ENCODE results near the gene HAGHL. TPM values are rescaled to one million over a fixed set of nuclear protein-coding genes. Genes with fewer than 3 reads are reported as not detected.
"Not testable (repeated sequence)": the region's sequence is repeated elsewhere in the genome, so short reads cannot be mapped to it uniquely, and the experiment has no call there.

Gene HAGHL
- total and polyA plus RNA-seq, 7 experiments from 2014 or later, result 0.72 to 14.6 (median 9.4) TPM

DNA sequence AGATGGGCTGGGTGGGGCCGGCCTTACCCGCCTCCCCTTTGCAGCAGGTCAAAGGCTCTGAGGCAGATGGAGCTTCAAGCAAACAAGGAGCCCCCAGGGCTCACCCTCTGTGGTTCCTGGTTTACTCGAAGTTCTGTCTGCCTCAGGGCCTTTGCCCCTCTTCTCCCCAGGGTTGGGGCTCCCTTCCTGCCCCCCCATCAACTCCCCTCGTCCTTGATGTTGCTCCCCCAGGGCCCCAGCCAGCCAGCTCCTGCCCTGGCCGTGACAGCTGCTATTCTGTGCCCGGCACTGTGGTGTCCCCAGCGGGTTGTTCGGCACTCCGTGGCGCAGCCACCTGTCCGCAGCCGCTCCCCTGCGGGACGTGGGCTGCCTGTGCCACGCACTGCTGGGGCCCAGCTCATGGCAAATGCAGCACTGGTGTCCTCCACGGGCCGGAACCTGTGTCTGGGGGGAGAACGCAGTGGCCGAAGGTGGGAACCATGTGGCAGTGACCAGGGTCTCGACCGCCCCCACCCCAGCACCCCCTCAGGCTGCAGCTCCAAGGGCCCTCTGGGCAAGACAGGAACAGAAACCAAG, 16.3 kb upstream of the HAGHL start:
- CTCF ChIA-PET, result interaction anchor here (0.6 to 2.4 kb wide), 8 partner anchors 8 to 73 kb away, joined by 3 to 7 read pairs (median 3); partner anchors contain the start of genes CIAO3 and WDR24
- intact Hi-C loops (cut with micrococcal nuclease), result loop anchor here (1.0 to 10.0 kb wide), 7 partner anchors 23 to 393 kb away; partner anchors contain the start of gene LMF1 (in 1 of the 2)
- no peaks in the 10 kb centered on the region for H3K36me3 Mint-ChIP-seq
- POLR2A ChIA-PET, result interaction anchor here (1.1 to 1.8 kb wide), 3 partner anchors 10 to 20 kb away, joined by 3 to 7 read pairs (median 5); partner anchors contain the start of gene WDR24
- no peak overlapping the region for H3K4me3 Mint-ChIP-seq
- Histone ChIP-seq H3K4me1 (ENCODE audit: control insufficient read depth in 2 of 2, insufficient read depth in 2 of 2, low read length in 2 of 2) (no peaks in the 10 kb centered on the region), H3K9me3 (ENCODE audit: control insufficient read depth in 2 of 3, low read length in 3 of 3) (no peaks in the 10 kb centered on the region), H3K27me3 (ENCODE audit: control insufficient read depth in 2 of 2, insufficient read depth in 2 of 2, low read length in 2 of 2) (peaks cover 4 to 13% of the 10 kb centered on the region in 2 donors), H3K4me3 (ENCODE audit: low read length) (no peak overlapping the region), H3K27ac (ENCODE audit: low read depth, low read length) (no peak overlapping the region), H3K36me3 (ENCODE audit: control insufficient read depth in 2 of 3, insufficient read depth in 3 of 3, low read length in 3 of 3) (no peaks in the 10 kb centered on the region)
- peaks cover 0 to 4% (median 4%) of the 10 kb centered on the region in 7 donors for H3K4me1 Mint-ChIP-seq
- H3K27me3 Mint-ChIP-seq, result peaks cover 17 to 42% (median 21%) of the 10 kb centered on the region in 5 donors
- H3K27ac Mint-ChIP-seq, result no peak overlapping the region
- DNase-seq (no peak), ATAC-seq (no peak)
- H3K9me3 Mint-ChIP-seq, result peaks cover 0 to 2% (median 0%) of the 10 kb centered on the region in 11 donors

DNA sequence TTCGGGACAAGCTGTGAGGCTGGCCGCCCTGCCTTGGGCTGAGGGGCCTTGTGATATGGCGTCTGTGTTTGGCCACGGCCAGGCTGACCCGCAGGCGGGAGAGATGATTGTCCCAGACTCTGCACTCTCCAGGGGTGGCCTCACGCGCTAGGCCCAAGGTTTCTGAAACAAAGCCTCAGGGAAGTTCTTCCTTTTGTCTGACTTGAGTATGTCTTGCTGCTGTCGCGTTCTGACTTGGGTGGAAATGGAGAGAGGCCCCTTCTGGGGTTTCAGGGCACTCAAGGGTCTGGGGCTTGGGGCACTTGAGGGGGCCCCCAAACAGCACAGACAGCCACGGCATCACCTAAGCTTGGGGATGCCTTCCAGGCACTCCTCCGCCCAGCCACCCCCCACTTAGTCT, 15.8 kb upstream of the HAGHL start:
- Histone ChIP-seq H3K9me3 (ENCODE audit: control insufficient read depth in 2 of 3, low read length in 3 of 3) (no peaks in the 10 kb centered on the region), H3K36me3 (ENCODE audit: control insufficient read depth in 2 of 3, insufficient read depth in 3 of 3, low read length in 3 of 3) (no peaks in the 10 kb centered on the region), H3K4me1 (ENCODE audit: control insufficient read depth in 2 of 2, insufficient read depth in 2 of 2, low read length in 2 of 2) (no peaks in the 10 kb centered on the region), H3K4me3 (ENCODE audit: low read length) (no peak overlapping the region), H3K27me3 (ENCODE audit: control insufficient read depth in 2 of 2, insufficient read depth in 2 of 2, low read length in 2 of 2) (peaks cover 4 to 13% of the 10 kb centered on the region in 2 donors), H3K27ac (ENCODE audit: low read depth, low read length) (no peak overlapping the region)
- POLR2A ChIA-PET, result interaction anchor here (1.5 to 1.8 kb wide), 2 partner anchors 9 to 15 kb away, joined by 5 to 7 read pairs; no protein-coding TSS in a partner anchor
- H3K27me3 Mint-ChIP-seq, result peaks cover 17 to 46% (median 21%) of the 10 kb centered on the region in 5 donors
- H3K27ac Mint-ChIP-seq, result no peak overlapping the region
- CTCF ChIA-PET, result interaction anchor here (0.6 to 2.4 kb wide), 6 partner anchors 9 to 72 kb away, joined by 3 to 7 read pairs (median 4); no protein-coding TSS in a partner anchor
- no peak overlapping the region for H3K4me3 Mint-ChIP-seq
- H3K4me1 Mint-ChIP-seq, result peaks cover 0 to 4% (median 4%) of the 10 kb centered on the region in 7 donors
- DNase-seq (no peak), ATAC-seq (no peak)
- intact Hi-C loops (cut with micrococcal nuclease), result loop anchor here (1.0 to 10.0 kb wide), 7 partner anchors 22 to 392 kb away; partner anchors contain the start of gene LMF1 (in 1 of the 2)
- H3K36me3 Mint-ChIP-seq, result no peaks in the 10 kb centered on the region
- peaks cover 0 to 2% (median 0%) of the 10 kb centered on the region in 11 donors for H3K9me3 Mint-ChIP-seq

DNA sequence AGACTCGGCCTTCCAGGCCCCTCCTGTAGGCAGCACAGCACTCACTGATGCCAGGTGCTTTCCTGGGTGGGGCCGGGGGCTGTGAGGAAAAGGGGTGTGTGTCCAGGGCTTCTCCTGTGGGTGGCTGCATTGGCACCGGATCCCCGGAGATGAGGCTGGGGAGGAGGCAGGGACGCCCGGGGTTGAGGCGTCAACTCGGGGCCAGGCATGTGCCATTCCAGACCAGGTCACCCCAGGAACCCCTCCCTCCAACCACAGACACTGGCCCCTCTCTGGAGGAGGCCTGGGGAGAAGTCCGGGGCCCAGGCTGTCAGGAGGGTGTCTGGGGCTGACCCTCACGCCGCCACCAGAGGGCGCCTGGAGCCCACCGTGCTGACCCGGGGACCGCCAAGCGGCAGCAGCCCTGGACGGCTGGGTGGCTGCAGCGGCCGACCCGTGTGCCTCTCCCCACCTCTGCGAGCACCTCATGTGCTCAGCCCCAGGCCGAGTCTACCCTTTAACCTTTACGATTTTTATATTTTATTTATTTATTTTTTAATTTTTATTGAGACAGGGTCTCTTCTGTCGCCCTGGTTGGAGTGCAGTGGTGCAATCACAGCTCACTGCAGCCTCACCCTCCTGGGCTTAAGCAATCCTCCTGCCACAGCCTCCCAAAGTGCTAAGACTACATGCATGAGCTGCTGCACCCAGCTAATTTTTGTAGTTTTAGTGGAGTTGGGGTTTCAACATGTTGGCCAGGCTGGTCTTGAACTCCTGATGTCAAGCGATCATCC, 15.2 kb upstream of the HAGHL start:
- ATAC-seq, result peak; percentile 71
- Mint-ChIP-seq H3K4me3 (no peak overlapping the region), H3K27me3 (peaks cover 13 to 44% (median 21%) of the 10 kb centered on the region in 5 donors), H3K4me1 (peaks cover 0 to 4% (median 4%) of the 10 kb centered on the region in 7 donors), H3K9me3 (peaks cover 0 to 2% (median 0%) of the 10 kb centered on the region in 11 donors), H3K27ac (no peak overlapping the region), H3K36me3 (no peaks in the 10 kb centered on the region)
- Histone ChIP-seq H3K36me3 (ENCODE audit: control insufficient read depth in 2 of 3, insufficient read depth in 3 of 3, low read length in 3 of 3) (no peaks in the 10 kb centered on the region), H3K27ac (ENCODE audit: low read depth, low read length) (no peak overlapping the region), H3K4me3 (ENCODE audit: low read length) (no peak overlapping the region), H3K9me3 (ENCODE audit: control insufficient read depth in 2 of 3, low read length in 3 of 3) (no peaks in the 10 kb centered on the region), H3K4me1 (ENCODE audit: control insufficient read depth in 2 of 2, insufficient read depth in 2 of 2, low read length in 2 of 2) (no peaks in the 10 kb centered on the region), H3K27me3 (ENCODE audit: control insufficient read depth in 2 of 2, insufficient read depth in 2 of 2, low read length in 2 of 2) (peaks cover 4 to 7% of the 10 kb centered on the region in 2 donors)
- POLR2A ChIA-PET, result interaction anchor here (1.1 to 1.8 kb wide), 4 partner anchors 16 to 34 kb away, joined by 3 to 7 read pairs (median 3); partner anchors contain the start of gene CIAO3
- DNase-seq, result peak; percentile 54 to 86 (median 72)
- intact Hi-C loops (cut with micrococcal nuclease), result loop anchor here (1.0 to 10.0 kb wide), 7 partner anchors 22 to 392 kb away; partner anchors contain the start of gene LMF1 (in 1 of the 2)
- CTCF ChIA-PET, result interaction anchor here (0.6 to 2.4 kb wide), 17 partner anchors 9 to 344 kb away, joined by 3 to 24 read pairs (median 6); partner anchors contain the start of genes ANTKMT and CIAO3

DNA sequence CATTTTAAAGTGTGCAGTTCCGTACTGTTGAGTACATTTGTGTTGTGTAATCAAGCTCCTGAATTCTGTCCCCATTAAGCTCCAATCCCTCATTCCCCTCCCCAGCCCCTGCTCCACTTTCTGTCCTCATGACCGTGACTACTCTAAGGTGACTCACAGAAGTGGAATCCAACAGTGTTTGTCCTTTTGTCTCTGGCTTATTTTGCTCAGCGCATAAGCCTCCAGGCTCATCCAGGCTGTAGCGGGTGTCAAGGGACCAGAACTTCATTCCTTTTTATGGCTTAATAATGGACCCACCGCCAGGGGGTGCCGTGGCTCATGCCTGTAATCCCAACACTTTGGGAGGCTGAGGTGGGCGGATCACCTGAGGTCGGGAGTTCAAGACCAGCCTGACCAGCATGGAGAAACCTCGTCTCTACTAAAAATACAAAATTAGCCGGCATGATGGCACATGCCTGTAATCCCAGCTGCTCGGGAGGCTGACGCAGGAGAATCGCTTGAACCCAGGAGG, 14.1 kb upstream of the HAGHL start:
- H3K4me1 ChIP-seq (ENCODE audit: control insufficient read depth in 2 of 2, insufficient read depth in 2 of 2, low read length in 2 of 2); ATAC-seq; H3K27ac ChIP-seq (ENCODE audit: low read depth, low read length); H3K9me3 ChIP-seq (ENCODE audit: control insufficient read depth in 2 of 3, low read length in 3 of 3); H3K9me3 Mint-ChIP-seq; H3K4me1 Mint-ChIP-seq; H3K36me3 Mint-ChIP-seq; H3K36me3 ChIP-seq (ENCODE audit: control insufficient read depth in 2 of 3, insufficient read depth in 3 of 3, low read length in 3 of 3); H3K4me3 ChIP-seq (ENCODE audit: low read length); H3K27me3 ChIP-seq (ENCODE audit: control insufficient read depth in 2 of 2, insufficient read depth in 2 of 2, low read length in 2 of 2): not testable (repeated sequence)
- Mint-ChIP-seq H3K27me3 (peaks cover 11 to 36% (median 19%) of the 10 kb centered on the region in 5 donors), H3K4me3 (peak overlapping the region in 2 of 10 donors; percentile 21 to 25), H3K27ac (peak overlapping the region in 2 of 9 donors; percentile 18 to 24)
- peak in 1 of 9 donors; percentile 62 for DNase-seq
- POLR2A ChIA-PET, result interaction anchor here (0.8 to 1.4 kb wide), 4 partner anchors 16 to 73 kb away, joined by 3 read pairs; partner anchors contain the start of gene CIAO3
- intact Hi-C loops (cut with micrococcal nuclease), result loop anchor here in 1 of 2 donors (10.0 kb wide), 1 partner anchor 262 kb away; the partner anchor contains the start of gene LMF1
- CTCF ChIA-PET, result interaction anchor here (0.6 to 2.4 kb wide), 17 partner anchors 8 to 73 kb away, joined by 3 to 24 read pairs (median 6); partner anchors contain the start of genes ANTKMT and CIAO3

DNA sequence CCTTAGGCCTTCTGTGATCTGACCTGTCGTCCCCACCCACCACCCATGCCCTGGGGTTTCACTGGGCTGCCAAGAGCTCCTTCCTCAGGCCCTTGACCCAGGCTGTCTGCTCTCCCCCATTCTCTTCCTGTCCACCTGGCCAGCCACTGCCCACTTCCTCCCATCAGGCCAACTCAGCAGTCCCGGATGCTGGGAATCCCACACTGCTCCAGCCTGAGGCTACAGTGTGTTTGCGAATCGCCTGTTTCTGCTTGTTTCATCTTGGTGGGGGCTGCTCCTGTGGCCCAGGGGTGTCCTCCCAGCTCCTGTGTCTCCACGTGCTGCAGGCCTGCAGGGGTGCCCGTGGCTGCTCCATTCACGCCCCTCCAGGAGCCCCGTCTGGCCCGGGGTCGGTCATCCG, 12.8 kb upstream of the HAGHL start:
- ChIA-PET POLR2A (interaction anchor here (0.7 to 1.7 kb wide), 4 partner anchors 11 to 75 kb away, joined by 3 to 5 read pairs (median 4); partner anchors contain the start of gene CHTF18), CTCF (interaction anchor here (1.1 kb wide), 1 partner anchor 14 kb away, joined by 4 read pairs; no protein-coding TSS in a partner anchor)
- H3K27me3 ChIP-seq (ENCODE audit: control insufficient read depth in 2 of 2, insufficient read depth in 2 of 2, low read length in 2 of 2), result peaks cover 0 to 4% of the 10 kb centered on the region in 2 donors
- ATAC-seq (no peak), DNase-seq (no peak)
- Mint-ChIP-seq H3K4me3 (peak overlapping the region in 3 of 10 donors; percentile 13 to 47 (median 26)), H3K9me3 (no peaks in the 10 kb centered on the region), H3K27me3 (peaks cover 0 to 27% (median 6%) of the 10 kb centered on the region in 5 donors), H3K27ac (peak overlapping the region in 1 of 9 donors; percentile 11), H3K4me1 (peaks cover 0 to 10% (median 8%) of the 10 kb centered on the region in 7 donors), H3K36me3 (no peaks in the 10 kb centered on the region)
- no peak overlapping the region for H3K27ac ChIP-seq (ENCODE audit: low read depth, low read length)
- H3K9me3 ChIP-seq (ENCODE audit: control insufficient read depth in 2 of 3, low read length in 3 of 3), result no peaks in the 10 kb centered on the region
- no peak overlapping the region for H3K4me3 ChIP-seq (ENCODE audit: low read length)
- peaks cover 0 to 4% of the 10 kb centered on the region in 2 donors for H3K4me1 ChIP-seq (ENCODE audit: control insufficient read depth in 2 of 2, insufficient read depth in 2 of 2, low read length in 2 of 2)
- intact Hi-C loops (cut with micrococcal nuclease), result loop anchor here in 1 of 2 donors (1.0 to 10.0 kb wide), 2 partner anchors 125 to 261 kb away; partner anchors contain the start of gene LMF1
- no peaks in the 10 kb centered on the region for H3K36me3 ChIP-seq (ENCODE audit: control insufficient read depth in 2 of 3, insufficient read depth in 3 of 3, low read length in 3 of 3)

Data from naive thymus-derived CD4-positive, alpha-beta T cell (primary cell).